Activated T-cell treated with anti-CD3 and anti-CD28 coated beads, Interleukin-2, amount 50 U/mL, for 72 hours (primary cell): ENCODE measurements around the gene ACSF3. TPM values are rescaled to one million over a fixed set of nuclear protein-coding genes. Genes with fewer than 3 reads are reported as not detected.
A peak's percentile ranks its signal among the peaks of the same experiment; 100 is the strongest.
"Not testable (repeated sequence)": the region's sequence is repeated elsewhere in the genome, so short reads cannot be mapped to it uniquely, and the experiment has no call there.

Source experiments
- ATAC-seq, 2 donors: fragments of 150-1000 bp; cut with Tn5 transposase; replicated peaks in 1 of 2; 2 replicates each; pipeline ENCODE4 v1.10.0; 2021; ENCODE audit warnings: moderate library complexity in 2 of 2, mild to moderate bottlenecking in 1 of 2
- DNase-seq, 2 donors: peaks; one replicate each; pipeline ENCODE4 v3.0.0; 2021 to 2022; ENCODE audit warnings: mixed read lengths in 1 of 2
- H3K27ac Mint-ChIP-seq: one replicate; pipeline ENCODE4 v1.8.0; 2022; ENCODE audit warnings: mild to moderate bottlenecking, moderate library complexity, mixed read lengths
- H3K27me3 Mint-ChIP-seq: one replicate; pipeline ENCODE4 v1.8.0; 2022; ENCODE audit warnings: low read depth, mixed read lengths
- H3K36me3 Mint-ChIP-seq, 2 donors: one replicate each; pipeline ENCODE4 v1.8.0; 2022; ENCODE audit warnings: mixed read lengths in 2 of 2, mild to moderate bottlenecking in 1 of 2; ENCODE audit not compliant: insufficient read depth in 2 of 2
- H3K4me1 Mint-ChIP-seq: one replicate; pipeline ENCODE4 v1.8.0; 2022; ENCODE audit warnings: low read depth, mixed read lengths
- H3K4me3 Mint-ChIP-seq, 2 donors: one replicate each; pipeline ENCODE4 v1.8.0; 2022; ENCODE audit warnings: mild to moderate bottlenecking in 2 of 2, mixed read lengths in 2 of 2, moderate library complexity in 2 of 2
- H3K9me3 Mint-ChIP-seq, 2 donors: one replicate each; pipeline ENCODE4 v1.8.0; 2022; ENCODE audit warnings: mixed read lengths in 2 of 2
- total RNA-seq, 2 donors: library from RNA; stranded (reverse); gene quantifications; one replicate each; pipeline ENCODE4 v1.2.3, GENCODE V29; 2022

Gene ACSF3
- total RNA-seq, 2 donors from 2014 or later = 50.6 to 66.7 TPM

DNA sequence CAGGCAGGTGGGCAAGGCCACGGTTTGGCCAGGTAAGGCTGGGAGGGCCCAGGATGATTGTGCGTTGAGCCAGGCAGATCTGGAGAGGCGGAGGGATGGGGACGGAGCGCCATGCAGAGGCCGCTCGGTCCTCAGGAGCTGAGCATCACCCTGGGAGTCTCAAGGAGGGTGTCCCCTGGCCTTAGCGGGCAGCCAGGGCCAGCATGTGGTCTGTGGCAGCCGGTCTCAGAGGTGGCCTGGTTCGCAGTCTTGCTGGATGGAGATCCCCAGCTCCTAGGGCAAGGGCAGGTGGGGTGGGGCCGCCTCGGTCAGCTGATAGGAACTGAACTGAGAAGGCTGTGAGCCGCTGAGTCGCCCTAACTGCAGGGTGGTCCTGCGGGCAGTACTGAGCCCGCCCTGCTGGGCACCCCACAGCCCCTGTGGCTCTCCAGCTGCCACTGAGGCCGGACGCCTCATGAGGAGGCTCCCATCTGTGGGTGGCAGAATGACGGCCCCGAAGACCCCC lies 66.2 kb downstream of the ACSF3 start:
- DNase-seq = no peak
- Mint-ChIP-seq H3K9me3 (peaks cover 0 to 9% of the 10 kb centered on the region in 2 donors), H3K36me3 (peaks cover 0 to 3% of the 10 kb centered on the region in 2 donors), H3K27ac (no peak overlapping the region), H3K4me1 (no peaks in the 10 kb centered on the region), H3K4me3 (no peak overlapping the region), H3K27me3 (no peaks in the 10 kb centered on the region)
- ATAC-seq = peak in 1 of 2 donors; percentile 16

GRCh38 chr16:89160977-89161701 lies 67.5 kb downstream of the ACSF3 start:
- ATAC-seq = no peak
- H3K36me3 Mint-ChIP-seq = peaks cover 0 to 3% of the 10 kb centered on the region in 2 donors
- H3K27ac Mint-ChIP-seq = no peak overlapping the region
- no peaks in the 10 kb centered on the region for H3K27me3 Mint-ChIP-seq
- H3K4me1 Mint-ChIP-seq = no peaks in the 10 kb centered on the region
- DNase-seq = no peak
- peaks cover 0 to 9% of the 10 kb centered on the region in 2 donors for H3K9me3 Mint-ChIP-seq
- H3K4me3 Mint-ChIP-seq = no peak overlapping the region

DNA sequence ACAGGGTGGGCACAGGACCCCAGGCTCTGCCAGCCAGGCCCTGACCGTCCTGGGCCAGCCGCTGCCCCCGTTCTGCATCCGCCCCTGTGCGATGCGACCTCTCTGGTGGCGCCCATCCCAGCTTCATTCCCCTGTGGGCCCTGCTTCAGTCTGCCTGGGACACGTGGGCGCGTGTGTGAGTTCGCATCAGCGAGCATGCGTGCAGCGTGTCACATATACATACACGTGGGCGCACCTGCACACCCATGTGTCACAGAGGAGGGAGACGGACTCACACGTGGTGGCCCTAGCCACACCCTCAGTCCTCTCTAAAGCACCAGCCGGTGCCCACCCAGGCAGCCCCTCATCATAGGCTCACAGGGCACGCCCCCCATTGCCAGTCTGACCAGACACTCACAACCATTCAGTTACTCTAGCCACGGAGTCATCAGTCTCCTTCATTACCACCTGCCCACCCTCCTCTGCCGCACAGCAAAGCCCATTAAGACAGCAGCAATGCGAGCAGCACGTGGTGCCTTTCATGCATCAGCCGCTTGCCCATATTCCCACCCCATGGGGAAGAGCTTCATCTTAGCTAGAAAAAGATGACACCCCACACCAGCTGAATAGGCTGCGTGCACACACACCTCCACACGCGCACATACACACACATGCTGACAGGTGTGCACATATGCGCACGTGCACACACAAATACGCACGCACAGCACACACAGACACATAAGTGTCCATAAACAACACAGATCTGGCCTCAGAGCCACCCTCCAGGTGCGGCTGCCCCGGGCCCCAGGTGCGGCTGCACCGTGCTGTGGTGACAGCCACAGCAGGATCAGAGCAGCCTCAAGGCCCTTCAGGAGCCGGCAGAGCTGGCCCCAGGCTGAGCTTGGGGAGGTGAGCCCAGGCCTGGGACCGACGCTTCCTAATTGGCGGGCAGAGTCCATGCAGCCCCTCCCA lies 68.4 kb downstream of the ACSF3 start:
- peaks cover 0 to 3% of the 10 kb centered on the region in 2 donors for H3K36me3 Mint-ChIP-seq
- H3K4me1 Mint-ChIP-seq = no peaks in the 10 kb centered on the region
- no peak overlapping the region for H3K27ac Mint-ChIP-seq
- H3K4me3 Mint-ChIP-seq = no peak overlapping the region
- peak; percentile 9 to 17 for ATAC-seq
- H3K27me3 Mint-ChIP-seq = no peaks in the 10 kb centered on the region
- no peak for DNase-seq
- H3K9me3 Mint-ChIP-seq = peaks cover 0 to 9% of the 10 kb centered on the region in 2 donors

GRCh38 chr16:89163297-89163696 lies 69.6 kb downstream of the ACSF3 start:
- Mint-ChIP-seq H3K27me3 (no peaks in the 10 kb centered on the region), H3K36me3 (peaks cover 0 to 2% of the 10 kb centered on the region in 2 donors), H3K27ac (no peak overlapping the region), H3K4me3 (no peak overlapping the region), H3K9me3 (peaks cover 0 to 2% of the 10 kb centered on the region in 2 donors), H3K4me1 (no peaks in the 10 kb centered on the region)
- DNase-seq (no peak), ATAC-seq (no peak)

DNA sequence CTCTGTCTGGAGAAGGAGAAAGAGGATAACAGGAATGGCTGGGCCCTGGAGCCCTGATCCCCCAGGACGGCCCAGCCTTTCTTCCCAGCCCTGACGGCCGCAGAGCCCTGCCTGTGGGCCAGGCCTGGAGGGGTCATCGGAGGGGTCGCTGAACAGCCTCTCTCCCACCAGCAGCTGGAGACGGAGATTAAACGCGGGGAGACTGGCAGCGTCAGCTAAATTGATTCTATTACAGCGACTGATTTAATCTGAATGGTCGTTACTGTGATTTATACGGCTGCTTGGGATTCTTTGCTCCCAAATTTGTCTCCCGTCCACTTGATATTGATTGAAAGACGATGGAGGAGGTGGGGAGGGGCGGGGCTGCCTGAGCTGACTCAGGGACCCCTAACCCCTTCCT lies 70.8 kb downstream of the ACSF3 start:
- no peak overlapping the region for H3K27ac Mint-ChIP-seq
- no peaks in the 10 kb centered on the region for H3K4me1 Mint-ChIP-seq
- no peaks in the 10 kb centered on the region for H3K27me3 Mint-ChIP-seq
- ATAC-seq = no peak
- H3K36me3 Mint-ChIP-seq = no peaks in the 10 kb centered on the region
- H3K9me3 Mint-ChIP-seq = no peaks in the 10 kb centered on the region
- no peak for DNase-seq
- H3K4me3 Mint-ChIP-seq = no peak overlapping the region

- Mint-ChIP-seq H3K27me3 (no peaks in the 10 kb centered on the region), H3K27ac (no peak overlapping the region), H3K36me3 (no peaks in the 10 kb centered on the region), H3K4me3 (no peak overlapping the region), H3K4me1 (no peaks in the 10 kb centered on the region), H3K9me3 (no peaks in the 10 kb centered on the region)
- no peak for ATAC-seq
- DNase-seq = no peak
Observed at GRCh38 chr16:89164847-89165680, 71.4 kb downstream of the ACSF3 start.

DNA sequence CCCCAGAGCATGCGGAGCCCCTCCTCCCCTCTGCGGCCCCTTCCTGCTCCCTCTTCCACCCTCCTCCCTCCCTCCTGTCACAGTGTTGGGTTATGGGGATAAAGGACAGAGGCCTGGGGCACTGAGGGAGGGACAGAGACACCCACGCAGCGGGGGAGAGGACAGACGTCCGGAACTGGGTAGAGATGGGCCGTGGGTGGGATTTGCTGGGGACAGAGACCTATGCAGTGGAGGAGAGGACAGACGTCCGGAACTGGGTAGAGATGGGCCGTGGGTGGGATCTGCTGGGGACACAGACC lies 72.0 kb downstream of the ACSF3 start:
- not testable (repeated sequence) for ATAC-seq, H3K36me3 Mint-ChIP-seq, H3K27ac Mint-ChIP-seq, H3K4me1 Mint-ChIP-seq, H3K9me3 Mint-ChIP-seq, H3K4me3 Mint-ChIP-seq, H3K27me3 Mint-ChIP-seq, DNase-seq

DNA sequence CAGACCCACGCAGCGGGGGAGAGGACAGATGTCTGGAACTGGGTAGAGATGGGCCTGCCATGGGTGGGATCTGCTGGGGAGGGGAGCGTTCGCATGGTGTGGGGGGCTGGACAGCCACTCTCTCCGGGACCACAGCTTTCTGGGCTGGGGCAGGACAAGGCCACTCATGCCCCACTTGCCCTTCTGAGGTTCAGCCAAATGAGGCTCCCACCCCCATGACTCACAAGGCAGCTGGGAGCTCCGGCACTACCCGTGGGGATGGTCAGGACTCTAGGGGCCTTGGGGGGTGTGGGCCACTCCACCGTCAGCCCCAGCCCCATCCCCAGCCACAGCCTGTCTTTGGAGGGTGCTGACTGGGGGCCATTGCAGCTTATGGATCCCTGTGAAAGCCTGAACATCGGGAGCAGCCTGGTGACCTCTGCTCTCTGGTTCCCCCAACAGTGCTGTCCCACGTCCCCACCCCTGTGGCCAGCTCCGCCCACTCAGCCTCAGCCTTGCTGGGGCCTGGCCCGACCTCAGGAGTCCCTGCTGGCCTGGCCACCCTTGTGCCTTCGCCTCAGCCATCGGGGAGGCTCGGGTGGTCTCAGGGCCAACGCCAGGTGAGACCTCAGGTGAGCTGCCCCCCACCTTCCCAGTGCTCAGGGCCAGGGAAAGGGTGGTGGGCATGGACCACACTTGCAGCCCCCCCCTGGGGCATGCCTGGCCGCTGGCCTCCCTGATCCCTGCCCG lies 73.2 kb downstream of the ACSF3 start:
- H3K9me3 Mint-ChIP-seq = no peaks in the 10 kb centered on the region
- H3K4me1 Mint-ChIP-seq = peaks cover 8% of the 10 kb centered on the region
- DNase-seq (no peak), ATAC-seq (no peak)
- no peak overlapping the region for H3K27ac Mint-ChIP-seq
- H3K4me3 Mint-ChIP-seq = no peak overlapping the region
- H3K27me3 Mint-ChIP-seq = peaks cover 7% of the 10 kb centered on the region
- H3K36me3 Mint-ChIP-seq = no peaks in the 10 kb centered on the region

GRCh38 chr16:89167425-89167941 lies 73.8 kb downstream of the ACSF3 start:
- Mint-ChIP-seq H3K4me1 (peaks cover 8% of the 10 kb centered on the region), H3K9me3 (no peaks in the 10 kb centered on the region), H3K4me3 (no peak overlapping the region), H3K27me3 (peaks cover 7% of the 10 kb centered on the region), H3K36me3 (no peaks in the 10 kb centered on the region), H3K27ac (no peak overlapping the region)
- ATAC-seq (peak; percentile 28 to 41), DNase-seq (peak; percentile 90 to 97)

GRCh38 chr16:89168381-89169189 lies 74.9 kb downstream of the ACSF3 start:
- Mint-ChIP-seq H3K27ac (no peak overlapping the region), H3K9me3 (no peaks in the 10 kb centered on the region), H3K36me3 (no peaks in the 10 kb centered on the region), H3K4me3 (no peak overlapping the region), H3K27me3 (peaks cover 7% of the 10 kb centered on the region), H3K4me1 (peaks cover 8% of the 10 kb centered on the region)
- DNase-seq = no peak
- no peak for ATAC-seq

DNA sequence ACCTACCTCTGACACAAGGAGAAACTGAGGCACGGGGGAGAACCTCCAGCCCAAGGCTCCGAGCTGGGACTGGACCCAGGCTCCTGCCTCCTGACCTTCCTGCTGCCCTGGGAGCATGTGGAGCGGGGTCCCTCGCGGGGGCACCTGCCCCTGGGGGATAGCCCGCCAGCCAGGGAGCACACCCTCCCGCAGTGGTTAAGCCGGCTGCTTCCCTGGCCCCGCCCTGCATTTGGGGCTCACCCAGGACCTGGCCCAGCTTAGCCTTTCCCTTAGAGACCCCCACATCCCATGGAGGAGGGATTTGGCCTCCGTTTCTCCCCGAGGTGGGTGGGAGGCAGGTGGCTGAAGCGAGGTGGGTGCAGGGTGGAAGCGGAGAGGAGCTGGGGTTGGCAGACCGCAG lies 76.1 kb downstream of the ACSF3 start:
- no peak for ATAC-seq

More for the DNA sequence above, 76.1 kb downstream of the ACSF3 start:
- no peak for DNase-seq
- H3K27me3 Mint-ChIP-seq = peaks cover 7% of the 10 kb centered on the region
- H3K4me1 Mint-ChIP-seq = peaks cover 8% of the 10 kb centered on the region
- no peak overlapping the region for H3K4me3 Mint-ChIP-seq
- no peaks in the 10 kb centered on the region for H3K36me3 Mint-ChIP-seq
- no peaks in the 10 kb centered on the region for H3K9me3 Mint-ChIP-seq
- no peak overlapping the region for H3K27ac Mint-ChIP-seq
